Ovary (tissue), 3 donors: ENCODE data around the gene NELFCD.

Experiments used
- CTCF ChIP-seq, 3 donors: fragments of 450-650 bp in 2 of 3; fragments of 200-600 bp in 1 of 3; IDR thresholded peaks; one replicate each; pipeline versions ENCODE4 v1.5.1 to v1.8.0; 2016 to 2022; ENCODE audit warnings: antibody characterized with exemption in 3 of 3, mild to moderate bottlenecking in 1 of 3
- POLR2A ChIP-seq: fragments of 450-650 bp; IDR thresholded peaks from one replicate; pipeline ENCODE4 v1.6.1; 2017; ENCODE audit warnings: antibody characterized with exemption, mild to moderate bottlenecking, moderate library complexity
- donor health status: DM: no; HTN: no; CAD: no.

DNA sequence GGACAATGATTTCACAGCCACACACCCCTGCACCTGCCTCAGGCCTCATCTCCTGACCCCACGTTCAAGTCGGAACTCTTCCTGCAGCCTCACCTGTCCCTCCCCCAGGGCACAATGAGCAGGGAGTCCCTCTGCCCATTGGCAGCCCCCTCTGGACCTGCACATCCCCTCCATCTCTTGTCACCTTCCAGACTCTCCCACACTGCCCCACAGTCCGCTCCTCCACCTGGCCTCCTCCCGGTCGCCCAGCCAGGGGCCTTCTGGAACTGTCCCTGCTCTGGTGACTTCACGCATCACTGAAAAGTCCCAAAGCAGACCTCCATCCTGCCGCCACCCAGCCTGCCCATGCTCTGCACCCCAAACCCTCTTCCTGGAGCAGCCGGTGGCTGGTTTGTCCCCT lies 21.3 kb downstream of the NELFCD start:
- TF ChIP-seq CTCF (IDR thresholded peaks at IDR 0.05) (no peak), POLR2A (no peak)
